ENCODE data around the gene TAP2. TPM values are rescaled to one million over a fixed set of nuclear protein-coding genes. Genes with fewer than 3 reads are reported as not detected.

Gene TAP2
- total and polyA plus RNA-seq, 5 donors, result 11.2 to 23.3 (median 20.4) TPM

DNA sequence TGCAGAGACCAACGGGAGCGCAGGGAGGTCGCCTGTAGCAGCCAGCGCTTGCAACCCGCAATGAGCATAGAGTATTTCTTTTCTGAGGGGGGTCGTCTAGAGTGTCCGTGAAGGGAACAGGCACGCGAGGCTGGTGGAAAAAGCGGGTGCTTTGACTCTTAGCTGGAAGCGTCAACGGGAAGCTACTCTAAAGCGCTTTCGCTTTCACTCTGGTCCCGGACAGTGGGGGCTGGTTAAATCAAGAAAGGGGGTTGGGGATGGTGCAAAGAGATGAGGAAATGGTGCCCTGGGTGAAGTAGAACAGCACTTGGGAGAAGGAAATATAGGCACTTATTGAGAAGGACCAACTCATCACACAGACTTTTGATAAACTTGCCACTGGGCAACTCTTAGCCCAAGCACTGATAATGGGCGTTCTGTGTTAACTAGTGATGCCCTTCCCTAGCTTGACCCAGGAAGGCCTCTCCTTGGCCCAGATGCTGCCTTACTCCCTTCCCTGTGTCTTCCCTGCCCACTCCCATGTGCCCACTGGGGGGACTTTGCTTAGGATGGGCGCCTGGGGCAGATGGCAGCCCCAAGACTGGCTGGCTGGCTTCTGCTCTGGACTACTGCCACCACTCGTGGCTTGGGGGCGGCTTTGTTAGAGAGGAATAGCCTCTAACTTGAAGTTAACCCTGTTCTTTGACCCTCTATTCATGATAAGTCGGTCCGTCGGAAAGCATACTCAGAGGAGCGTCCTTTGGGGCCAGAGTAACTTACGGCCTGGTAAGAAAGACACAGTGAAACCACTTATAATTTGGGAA lies 16.0 kb upstream of the TAP2 start:
- Histone ChIP-seq H3K9me3 (ENCODE audit: control insufficient read depth, low read length) (no peaks in the 10 kb centered on the region), H3K27ac (ENCODE audit: low read length) (peak overlapping the region; percentile 69), H3K4me1 (ENCODE audit: control insufficient read depth, insufficient read depth, low read length) (peaks cover 4% of the 10 kb centered on the region), H3K4me3 (ENCODE audit: low read length) (peak overlapping the region; percentile 75), H3K27me3 (ENCODE audit: control insufficient read depth, insufficient read depth) (no peaks in the 10 kb centered on the region)
- DNase-seq (peak; percentile 40 to 67 (median 62)), ATAC-seq (peak; percentile 45 to 50)
- WGBS, result 11% methylated on average over 24 of the region's 24 CpGs
- intact Hi-C loops (cut with DNase I), result no loop called here

DNA sequence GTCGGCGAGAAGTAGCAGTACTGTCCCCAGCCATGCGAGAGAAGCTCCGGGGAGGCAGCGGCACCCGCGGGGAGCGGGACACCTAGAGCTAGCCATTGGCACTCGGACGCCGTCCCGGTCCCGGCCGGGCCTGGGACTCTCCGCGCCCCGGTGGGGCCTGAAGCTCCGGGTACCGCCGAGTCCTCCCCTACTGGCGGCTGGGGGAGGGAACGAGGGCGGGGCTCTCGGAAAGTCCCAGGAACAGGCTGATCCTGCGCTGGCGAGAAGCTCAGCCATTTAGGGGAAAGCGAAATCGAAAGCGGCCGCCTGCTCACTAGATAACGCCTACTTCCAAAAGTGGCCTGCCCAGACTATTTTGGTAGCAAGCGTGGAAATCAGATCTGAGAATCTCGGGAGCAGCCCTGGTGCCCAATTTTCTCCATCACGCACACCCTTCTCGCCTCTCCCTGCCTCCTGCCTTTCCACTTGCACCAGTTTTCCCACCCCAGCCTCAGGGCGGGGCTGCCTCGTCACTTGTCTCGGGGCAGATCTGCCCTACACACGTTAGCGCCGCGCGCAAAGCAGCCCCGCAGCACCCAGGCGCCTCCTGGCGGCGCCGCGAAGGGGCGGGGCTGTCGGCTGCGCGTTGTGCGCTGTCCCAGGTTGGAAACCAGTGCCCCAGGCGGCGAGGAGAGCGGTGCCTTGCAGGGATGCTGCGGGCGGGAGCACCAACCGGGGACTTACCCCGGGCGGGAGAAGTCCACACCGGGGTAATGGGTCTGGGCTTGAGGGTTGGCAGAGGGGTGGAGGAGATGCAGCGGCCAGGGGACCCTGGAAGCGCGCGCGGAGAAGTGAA lies 15.2 kb upstream of the TAP2 start, which contains the start of the genes PSMB9 and TAP1:
PSMB9 (plus strand) TSS at position 652 of the 835 bp plus-strand sequence; CDS start at position 690, 38 bp downstream.
TAP1 (minus strand) TSS at position 164 of the 835 bp plus-strand sequence; CDS start at position 96, 68 bp downstream.
- intact Hi-C loops (cut with DNase I), result no loop called here
- under 1% methylated on average over 68 of the region's 68 CpGs for WGBS
- Histone ChIP-seq H3K4me3 (ENCODE audit: low read length) (peak within 1 kb of the TSS; percentile 75), H3K27me3 (ENCODE audit: control insufficient read depth, insufficient read depth) (no peaks in the 10 kb centered on the region), H3K4me1 (ENCODE audit: control insufficient read depth, insufficient read depth, low read length) (peaks cover 4% of the 10 kb centered on the region), H3K9me3 (ENCODE audit: control insufficient read depth, low read length) (no peaks in the 10 kb centered on the region), H3K27ac (ENCODE audit: low read length) (peak within 1 kb of the TSS; percentile 98)
- DNase-seq (peak; percentile 96 to 98 (median 97)), ATAC-seq (peak; percentile 96)

DNA sequence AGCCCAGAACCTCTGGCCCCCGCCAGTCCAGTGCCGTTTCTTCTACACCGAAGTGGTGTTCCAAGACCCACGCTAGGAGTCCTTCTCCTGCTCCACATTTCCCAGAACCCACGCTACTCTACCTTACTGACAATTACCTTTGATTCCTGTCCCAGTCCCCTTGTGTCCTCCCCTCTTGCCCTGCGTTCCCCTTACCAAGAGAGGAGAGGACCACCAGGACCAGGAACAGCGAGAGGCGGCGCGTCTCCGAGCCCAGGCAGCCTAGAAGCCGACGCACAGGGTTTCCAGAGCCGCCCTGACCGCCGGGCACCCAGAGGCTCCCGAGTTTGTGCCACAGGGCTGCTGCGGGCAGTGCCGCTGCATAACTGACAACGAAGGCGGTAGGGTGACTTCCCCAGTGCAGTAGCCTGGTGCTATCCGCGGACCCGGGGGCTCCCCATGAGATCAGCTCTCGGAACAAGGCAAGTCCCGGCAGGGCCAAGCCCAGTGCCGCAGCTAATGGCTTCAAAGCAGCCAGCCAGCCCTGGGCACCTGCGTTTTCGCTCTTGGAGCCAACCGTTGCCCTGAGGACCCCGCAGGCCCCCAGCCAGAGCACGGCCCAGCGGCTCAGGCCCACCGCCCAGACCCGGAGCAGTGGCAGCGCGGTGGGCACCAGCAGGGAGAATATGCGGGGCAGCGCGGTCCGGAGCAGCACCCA lies 14.5 kb upstream of the TAP2 start:
- Histone ChIP-seq H3K27me3 (ENCODE audit: control insufficient read depth, insufficient read depth) (no peaks in the 10 kb centered on the region), H3K27ac (ENCODE audit: low read length) (peak overlapping the region; percentile 98), H3K4me1 (ENCODE audit: control insufficient read depth, insufficient read depth, low read length) (peaks cover 4% of the 10 kb centered on the region), H3K9me3 (ENCODE audit: control insufficient read depth, low read length) (no peaks in the 10 kb centered on the region), H3K4me3 (ENCODE audit: low read length) (peak overlapping the region; percentile 75)
- DNase-seq (peak; percentile 52 to 75 (median 73)), ATAC-seq (peak; percentile 36 to 42)
- WGBS, result under 1% methylated on average over 41 of the region's 41 CpGs
- intact Hi-C loops (cut with DNase I), result no loop called here

DNA sequence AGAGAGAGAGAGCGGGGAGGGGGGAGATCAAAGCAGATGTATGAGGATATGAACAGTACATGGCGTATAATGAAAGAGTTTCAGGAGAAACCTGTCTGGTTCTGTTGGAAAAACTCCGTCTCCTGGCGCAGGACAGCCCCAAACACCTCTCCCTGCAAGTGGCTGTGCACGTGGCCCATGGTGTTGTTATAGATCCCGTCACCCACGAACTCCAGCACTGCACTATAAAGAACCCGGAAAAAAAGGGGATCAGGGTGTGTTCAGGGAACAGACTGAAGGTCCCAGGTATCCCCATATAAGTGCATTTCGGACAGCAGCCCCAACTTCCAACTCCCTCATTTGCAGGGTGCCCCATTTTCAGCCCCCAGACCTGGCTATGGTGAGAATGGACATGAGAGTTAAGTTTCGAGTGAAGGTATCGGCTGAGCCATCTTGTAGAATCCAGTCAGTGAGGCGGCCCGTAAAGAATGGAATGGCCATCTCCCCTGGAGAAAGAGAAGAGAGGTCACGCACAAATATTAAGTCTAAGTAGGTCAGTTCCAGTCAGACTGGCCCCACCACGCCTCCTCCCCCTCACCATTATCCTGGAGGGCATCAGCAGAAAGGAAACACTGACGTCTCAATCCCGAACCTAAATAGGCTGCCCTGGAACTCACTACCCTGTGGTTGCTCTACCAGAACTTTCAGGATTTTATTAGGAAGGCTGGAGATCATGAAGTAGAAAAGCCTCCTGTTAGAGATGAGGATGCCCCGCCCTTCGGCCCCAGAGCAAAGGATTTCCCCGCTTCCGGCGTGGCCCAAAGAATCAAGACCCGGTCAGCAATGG lies 13.7 kb upstream of the TAP2 start:
- no peaks in the 10 kb centered on the region for H3K9me3 ChIP-seq (ENCODE audit: control insufficient read depth, low read length)
- H3K27me3 ChIP-seq (ENCODE audit: control insufficient read depth, insufficient read depth), result no peaks in the 10 kb centered on the region
- DNase-seq (peak; percentile 44 to 75 (median 65)), ATAC-seq (peak in 1 of 2 donors; percentile 7)
- H3K27ac ChIP-seq (ENCODE audit: low read length), result peak overlapping the region; percentile 98
- intact Hi-C loops (cut with DNase I), result no loop called here
- H3K4me1 ChIP-seq (ENCODE audit: control insufficient read depth, insufficient read depth, low read length), result peaks cover 4% of the 10 kb centered on the region
- WGBS, result 48% methylated on average over 23 of the region's 23 CpGs
- H3K4me3 ChIP-seq (ENCODE audit: low read length), result peak overlapping the region; percentile 75

DNA sequence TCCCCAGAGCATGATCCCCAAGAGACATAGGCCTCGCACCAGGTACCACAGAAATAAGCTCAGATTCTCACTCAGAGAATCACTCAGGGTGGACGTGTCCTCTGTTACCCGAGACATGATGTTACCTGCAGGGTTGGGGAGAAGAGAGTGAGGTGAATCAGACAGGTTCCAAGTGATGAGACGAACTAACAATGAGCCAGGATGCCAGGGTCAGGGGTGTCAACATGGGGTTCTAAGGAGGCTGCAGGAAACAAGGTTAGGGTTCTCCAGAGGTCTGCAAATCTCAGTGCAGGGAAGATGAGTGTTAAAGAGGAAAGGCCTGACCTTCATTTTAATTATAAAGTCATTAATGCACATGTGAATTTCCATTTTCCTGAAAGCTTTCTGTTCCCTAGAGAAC lies 12.5 kb upstream of the TAP2 start:
- 83% methylated on average over 4 of the region's 4 CpGs for WGBS
- Histone ChIP-seq H3K9me3 (ENCODE audit: control insufficient read depth, low read length) (no peaks in the 10 kb centered on the region), H3K27me3 (ENCODE audit: control insufficient read depth, insufficient read depth) (no peaks in the 10 kb centered on the region), H3K4me1 (ENCODE audit: control insufficient read depth, insufficient read depth, low read length) (peaks cover 4% of the 10 kb centered on the region), H3K27ac (ENCODE audit: low read length) (no peak overlapping the region), H3K4me3 (ENCODE audit: low read length) (no peak overlapping the region)
- intact Hi-C loops (cut with DNase I), result no loop called here
- DNase-seq (no peak), ATAC-seq (no peak)

DNA sequence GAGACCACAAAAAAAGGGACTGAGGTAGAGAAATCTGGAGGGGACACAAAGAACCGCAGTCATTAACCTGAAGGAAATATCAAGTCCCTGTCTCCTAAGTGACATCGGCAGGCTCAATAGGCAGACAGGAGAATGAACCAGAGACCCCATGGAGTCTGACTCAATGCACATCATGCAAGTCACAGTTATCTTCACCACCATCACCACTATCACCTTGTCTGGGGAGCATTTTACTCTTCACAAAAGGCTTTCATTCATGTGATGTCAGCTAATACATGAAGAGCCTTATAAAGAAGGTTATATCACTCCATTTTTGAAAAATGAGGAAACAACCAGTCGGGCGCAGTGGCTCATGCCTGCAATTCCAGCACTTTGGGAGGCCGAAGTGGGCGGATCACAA lies 10.6 kb upstream of the TAP2 start:
- Histone ChIP-seq H3K9me3 (ENCODE audit: control insufficient read depth, low read length) (no peaks in the 10 kb centered on the region), H3K4me1 (ENCODE audit: control insufficient read depth, insufficient read depth, low read length) (peaks cover 4% of the 10 kb centered on the region), H3K27ac (ENCODE audit: low read length) (no peak overlapping the region), H3K4me3 (ENCODE audit: low read length) (no peak overlapping the region), H3K27me3 (ENCODE audit: control insufficient read depth, insufficient read depth) (no peaks in the 10 kb centered on the region)
- intact Hi-C loops (cut with DNase I), result no loop called here
- no peak for DNase-seq
- no peak for ATAC-seq
- WGBS, result 79% methylated on average over 6 of the region's 6 CpGs

DNA sequence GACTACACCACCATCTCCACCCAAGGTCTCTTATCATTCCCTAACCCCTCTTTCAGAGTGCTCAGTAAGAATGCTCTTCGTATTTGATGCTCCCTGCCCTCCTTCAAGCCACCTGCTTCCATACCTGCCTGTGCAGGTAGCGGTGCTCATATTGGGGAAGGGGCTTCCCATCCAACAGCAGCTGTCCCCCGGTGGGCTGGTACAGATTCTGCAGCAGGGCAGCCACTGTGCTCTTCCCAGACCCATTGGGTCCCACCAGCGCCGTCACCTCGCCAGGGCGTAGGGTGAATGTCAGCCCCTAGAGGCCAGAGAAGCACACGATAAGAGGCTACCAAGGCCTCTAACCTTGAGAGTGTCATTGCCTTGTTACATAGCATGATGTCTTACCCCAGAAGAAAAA lies 9.3 kb upstream of the TAP2 start:
- intact Hi-C loops (cut with DNase I), result no loop called here
- H3K27ac ChIP-seq (ENCODE audit: low read length), result no peak overlapping the region
- H3K4me1 ChIP-seq (ENCODE audit: control insufficient read depth, insufficient read depth, low read length), result peaks cover 5% of the 10 kb centered on the region
- H3K27me3 ChIP-seq (ENCODE audit: control insufficient read depth, insufficient read depth), result no peaks in the 10 kb centered on the region
- WGBS, result 89% methylated on average over 8 of the region's 8 CpGs
- H3K9me3 ChIP-seq (ENCODE audit: control insufficient read depth, low read length), result no peaks in the 10 kb centered on the region
- H3K4me3 ChIP-seq (ENCODE audit: low read length), result no peak overlapping the region
- ATAC-seq, result no peak
- DNase-seq, result no peak

DNA sequence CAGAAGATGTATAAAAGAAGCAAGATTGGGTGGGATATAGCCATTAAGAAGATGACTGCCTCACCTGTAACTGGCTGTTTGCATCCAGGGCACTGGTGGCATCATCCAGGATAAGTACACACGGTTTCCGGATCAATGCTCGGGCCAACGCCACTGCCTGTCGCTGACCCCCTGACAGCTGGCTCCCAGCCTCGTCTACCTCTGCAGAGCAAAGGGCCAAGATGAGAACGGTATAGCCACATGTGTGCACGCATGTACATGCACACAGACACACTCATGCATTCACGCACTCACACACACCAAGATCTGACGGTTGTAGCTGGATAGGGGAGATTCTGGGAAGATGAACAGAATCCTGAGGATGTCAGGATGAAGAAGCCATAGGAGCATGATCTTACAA lies 8.5 kb upstream of the TAP2 start:
- 90% methylated on average over 10 of the region's 10 CpGs for WGBS
- ATAC-seq (no peak), DNase-seq (no peak)
- intact Hi-C loops (cut with DNase I), result no loop called here
- H3K27me3 ChIP-seq (ENCODE audit: control insufficient read depth, insufficient read depth), result no peaks in the 10 kb centered on the region
- no peak overlapping the region for H3K4me3 ChIP-seq (ENCODE audit: low read length)
- H3K27ac ChIP-seq (ENCODE audit: low read length), result no peak overlapping the region
- peaks cover 3% of the 10 kb centered on the region for H3K4me1 ChIP-seq (ENCODE audit: control insufficient read depth, insufficient read depth, low read length)
- H3K9me3 ChIP-seq (ENCODE audit: control insufficient read depth, low read length), result no peaks in the 10 kb centered on the region

DNA sequence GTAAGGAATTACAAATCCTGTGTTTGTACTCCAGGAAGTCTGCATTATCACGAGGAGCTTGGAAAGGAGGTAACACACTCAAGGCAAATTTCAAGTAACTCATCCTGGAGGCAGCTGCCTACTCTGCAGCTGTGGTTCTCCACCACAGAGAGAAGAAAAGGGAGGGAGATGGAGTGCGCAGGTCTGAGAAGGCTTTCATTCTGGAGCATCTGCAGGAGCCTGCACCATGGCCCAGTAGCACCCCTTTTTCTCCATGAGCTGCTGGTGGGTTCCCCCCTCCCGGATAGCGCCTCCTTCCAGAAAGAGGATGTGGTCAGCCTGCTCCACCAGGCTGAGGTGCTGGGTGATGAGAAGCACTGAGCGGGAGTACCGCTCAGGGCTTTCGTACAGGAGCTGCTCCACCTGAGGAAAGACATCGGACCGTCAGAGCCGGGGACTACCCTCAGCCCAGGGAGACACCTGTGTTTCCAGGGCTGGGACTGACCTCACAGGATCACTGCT lies 6.9 kb upstream of the TAP2 start:
- peak in 1 of 3 donors; percentile 54 for DNase-seq
- Histone ChIP-seq H3K4me1 (ENCODE audit: control insufficient read depth, insufficient read depth, low read length) (peaks cover 2% of the 10 kb centered on the region), H3K27me3 (ENCODE audit: control insufficient read depth, insufficient read depth) (no peaks in the 10 kb centered on the region), H3K4me3 (ENCODE audit: low read length) (peak overlapping the region; percentile 86), H3K27ac (ENCODE audit: low read length) (no peak overlapping the region), H3K9me3 (ENCODE audit: control insufficient read depth, low read length) (no peaks in the 10 kb centered on the region)
- ATAC-seq, result no peak
- intact Hi-C loops (cut with DNase I), result no loop called here
- 56% methylated on average over 10 of the region's 10 CpGs for WGBS

DNA sequence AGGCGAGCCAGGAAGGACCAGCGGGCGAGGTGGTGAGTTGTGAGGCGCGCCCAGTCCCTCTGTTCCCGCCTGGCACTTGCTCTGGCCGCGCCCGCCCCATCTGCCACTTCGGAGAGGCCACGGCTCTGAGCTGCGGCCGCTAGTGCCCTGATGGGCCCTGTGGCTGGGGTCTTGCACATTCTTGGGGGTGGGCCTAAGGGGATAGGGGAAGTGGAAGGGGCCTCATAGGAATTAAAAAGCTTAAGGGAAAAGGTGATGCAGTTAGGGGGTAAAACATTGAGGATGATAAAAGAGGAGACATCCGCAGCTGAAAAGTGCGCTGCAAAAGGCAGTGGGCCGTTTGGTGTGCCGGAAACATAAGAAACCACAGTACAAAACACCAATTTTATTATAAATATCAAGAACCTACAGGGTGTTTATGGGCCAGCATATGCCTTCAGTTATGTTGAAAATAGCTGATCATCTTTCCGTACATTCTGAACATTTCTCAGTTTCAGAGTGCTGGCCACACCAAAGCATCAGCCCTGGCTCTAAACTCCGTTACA lies 6.4 kb upstream of the TAP2 start:
- ATAC-seq, result no peak
- WGBS, result 29% methylated on average over 19 of the region's 19 CpGs
- Histone ChIP-seq H3K9me3 (ENCODE audit: control insufficient read depth, low read length) (no peaks in the 10 kb centered on the region), H3K4me1 (ENCODE audit: control insufficient read depth, insufficient read depth, low read length) (peaks cover 2% of the 10 kb centered on the region), H3K27ac (ENCODE audit: low read length) (peak overlapping the region; percentile 91), H3K27me3 (ENCODE audit: control insufficient read depth, insufficient read depth) (no peaks in the 10 kb centered on the region), H3K4me3 (ENCODE audit: low read length) (peak overlapping the region; percentile 86)
- intact Hi-C loops (cut with DNase I), result no loop called here
- DNase-seq, result no peak

Measured in right cardiac atrium (tissue), 5 donors.